Endothelial cell (in vitro differentiated cells): Measurements from ENCODE around the gene POLA2. TPM values are rescaled to one million over a fixed set of nuclear protein-coding genes. Genes with fewer than 3 reads are reported as not detected.

Experiments
- DNase-seq: peaks from one replicate; pipeline ENCODE4 v3.0.0; 2021; ENCODE audit warnings: low spot score
- H3K27ac Mint-ChIP-seq: one replicate; pipeline ENCODE4 v1.8.0; 2021; ENCODE audit warnings: mixed read lengths, inconsistent platforms; ENCODE audit not compliant: unreplicated experiment
- H3K27me3 Mint-ChIP-seq: one replicate; pipeline ENCODE4 v1.8.0; 2021; ENCODE audit warnings: mild to moderate bottlenecking, moderate library complexity, mixed read lengths, inconsistent platforms; ENCODE audit not compliant: unreplicated experiment
- H3K36me3 Mint-ChIP-seq: one replicate; pipeline ENCODE4 v1.8.0; 2021; ENCODE audit warnings: mild to moderate bottlenecking, low read depth, mixed read lengths, inconsistent platforms; ENCODE audit not compliant: unreplicated experiment
- H3K4me1 Mint-ChIP-seq: one replicate; pipeline ENCODE4 v1.8.0; 2021; ENCODE audit warnings: mild to moderate bottlenecking, mixed read lengths, inconsistent platforms; ENCODE audit not compliant: unreplicated experiment
- H3K4me3 Mint-ChIP-seq: one replicate; pipeline ENCODE4 v1.8.0; 2021; ENCODE audit warnings: mild to moderate bottlenecking, mixed read lengths, inconsistent platforms; ENCODE audit not compliant: unreplicated experiment
- H3K9me3 Mint-ChIP-seq: one replicate; pipeline ENCODE4 v1.8.0; 2021; ENCODE audit warnings: mixed read lengths, inconsistent platforms; ENCODE audit not compliant: unreplicated experiment
- total RNA-seq: library from RNA; stranded (reverse); fragmentation: NEBNext Ultra II Directional; extraction: Animal tissue kit (Norgen Biotek cat#: 25700); gene quantifications from one replicate; pipeline ENCODE4 v1.2.1, GENCODE V29; 2021; ENCODE audit not compliant: unreplicated experiment
- TF ChIP-seq, protein P1 (sequence below): fragments of 200-600 bp; sonication (generic); IDR thresholded peaks from one replicate; pipeline ENCODE4 v1.5.0; 2021; ENCODE audit warnings: antibody characterized with exemption; ENCODE audit not compliant: unreplicated experiment

Gene POLA2
- total RNA-seq, 1 donor from 2014 or later = 17.9 TPM

DNA sequence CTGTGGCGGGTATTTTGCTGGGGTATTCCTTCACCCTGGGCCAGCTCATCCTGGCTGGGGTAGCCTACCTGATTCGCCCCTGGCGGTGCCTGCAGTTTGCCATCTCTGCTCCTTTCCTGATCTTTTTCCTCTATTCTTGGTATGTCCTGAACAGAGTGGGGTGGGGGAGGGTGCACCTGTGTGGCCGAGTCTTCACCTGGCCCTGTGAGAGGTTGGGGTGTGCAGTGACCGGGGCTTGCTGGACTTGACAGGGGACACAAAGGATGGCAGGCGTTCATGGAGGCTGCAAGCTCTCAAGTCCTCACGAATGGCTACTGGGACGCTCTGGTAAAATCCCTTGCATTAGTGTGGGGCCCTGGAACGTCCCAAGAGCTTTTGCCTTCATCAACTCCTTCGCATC lies 40.7 kb upstream of the POLA2 start:
- Mint-ChIP-seq H3K27ac (no peak overlapping the region), H3K36me3 (no peaks in the 10 kb centered on the region), H3K27me3 (peaks cover 1% of the 10 kb centered on the region), H3K9me3 (no peaks in the 10 kb centered on the region), H3K4me3 (no peak overlapping the region), H3K4me1 (peaks cover 32% of the 10 kb centered on the region)
- DNase-seq = no peak
- TF ChIP-seq, protein P1, sequence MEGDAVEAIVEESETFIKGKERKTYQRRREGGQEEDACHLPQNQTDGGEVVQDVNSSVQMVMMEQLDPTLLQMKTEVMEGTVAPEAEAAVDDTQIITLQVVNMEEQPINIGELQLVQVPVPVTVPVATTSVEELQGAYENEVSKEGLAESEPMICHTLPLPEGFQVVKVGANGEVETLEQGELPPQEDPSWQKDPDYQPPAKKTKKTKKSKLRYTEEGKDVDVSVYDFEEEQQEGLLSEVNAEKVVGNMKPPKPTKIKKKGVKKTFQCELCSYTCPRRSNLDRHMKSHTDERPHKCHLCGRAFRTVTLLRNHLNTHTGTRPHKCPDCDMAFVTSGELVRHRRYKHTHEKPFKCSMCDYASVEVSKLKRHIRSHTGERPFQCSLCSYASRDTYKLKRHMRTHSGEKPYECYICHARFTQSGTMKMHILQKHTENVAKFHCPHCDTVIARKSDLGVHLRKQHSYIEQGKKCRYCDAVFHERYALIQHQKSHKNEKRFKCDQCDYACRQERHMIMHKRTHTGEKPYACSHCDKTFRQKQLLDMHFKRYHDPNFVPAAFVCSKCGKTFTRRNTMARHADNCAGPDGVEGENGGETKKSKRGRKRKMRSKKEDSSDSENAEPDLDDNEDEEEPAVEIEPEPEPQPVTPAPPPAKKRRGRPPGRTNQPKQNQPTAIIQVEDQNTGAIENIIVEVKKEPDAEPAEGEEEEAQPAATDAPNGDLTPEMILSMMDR = no peak

DNA sequence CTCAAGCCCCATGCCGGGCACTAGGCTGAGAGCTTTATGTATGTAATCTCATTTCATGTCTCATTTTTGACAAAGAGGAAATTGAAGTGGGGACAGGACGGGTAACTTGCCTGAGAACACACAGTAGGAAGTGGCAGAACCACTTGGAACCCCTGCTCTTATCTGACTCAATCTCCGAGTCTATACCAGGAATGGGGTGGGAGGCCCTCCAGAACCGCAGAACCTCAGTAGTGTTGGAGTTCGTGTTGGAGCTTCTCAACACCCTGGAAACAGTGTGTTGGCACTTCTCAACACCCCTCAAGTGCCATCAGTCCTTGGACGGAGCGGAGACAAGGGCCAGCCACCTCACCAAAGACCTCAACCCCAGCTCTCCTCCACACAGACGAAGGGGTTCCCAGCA lies 38.8 kb upstream of the POLA2 start:
- Mint-ChIP-seq H3K4me3 (no peak overlapping the region), H3K9me3 (no peaks in the 10 kb centered on the region), H3K36me3 (no peaks in the 10 kb centered on the region), H3K27me3 (peaks cover 1% of the 10 kb centered on the region), H3K4me1 (peaks cover 37% of the 10 kb centered on the region), H3K27ac (no peak overlapping the region)
- TF ChIP-seq, protein P1 = no peak
- no peak for DNase-seq

DNA sequence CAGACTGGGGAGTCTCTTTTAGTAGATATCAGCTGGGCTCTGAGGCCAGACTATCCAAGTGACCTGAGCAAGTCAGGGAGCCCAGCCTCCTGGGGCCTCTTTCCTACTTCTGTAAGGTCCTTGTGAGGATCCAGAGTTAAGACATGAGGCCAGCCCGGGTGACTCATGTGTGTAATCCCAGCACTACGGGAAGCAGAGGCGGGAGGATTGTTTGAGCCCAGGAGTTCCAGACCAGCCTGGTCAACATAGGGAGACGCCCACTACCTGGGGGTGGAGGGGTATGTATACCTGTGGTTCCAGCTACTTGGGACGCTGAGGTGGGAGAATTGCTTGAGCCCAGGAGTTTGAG lies 36.9 kb upstream of the POLA2 start:
- Mint-ChIP-seq H3K27me3 (peaks cover 1% of the 10 kb centered on the region), H3K27ac (peak overlapping the region; percentile 30), H3K36me3 (no peaks in the 10 kb centered on the region), H3K4me3 (no peak overlapping the region), H3K9me3 (no peaks in the 10 kb centered on the region), H3K4me1 (peaks cover 37% of the 10 kb centered on the region)
- no peak for DNase-seq
- TF ChIP-seq, protein P1 = no peak

DNA sequence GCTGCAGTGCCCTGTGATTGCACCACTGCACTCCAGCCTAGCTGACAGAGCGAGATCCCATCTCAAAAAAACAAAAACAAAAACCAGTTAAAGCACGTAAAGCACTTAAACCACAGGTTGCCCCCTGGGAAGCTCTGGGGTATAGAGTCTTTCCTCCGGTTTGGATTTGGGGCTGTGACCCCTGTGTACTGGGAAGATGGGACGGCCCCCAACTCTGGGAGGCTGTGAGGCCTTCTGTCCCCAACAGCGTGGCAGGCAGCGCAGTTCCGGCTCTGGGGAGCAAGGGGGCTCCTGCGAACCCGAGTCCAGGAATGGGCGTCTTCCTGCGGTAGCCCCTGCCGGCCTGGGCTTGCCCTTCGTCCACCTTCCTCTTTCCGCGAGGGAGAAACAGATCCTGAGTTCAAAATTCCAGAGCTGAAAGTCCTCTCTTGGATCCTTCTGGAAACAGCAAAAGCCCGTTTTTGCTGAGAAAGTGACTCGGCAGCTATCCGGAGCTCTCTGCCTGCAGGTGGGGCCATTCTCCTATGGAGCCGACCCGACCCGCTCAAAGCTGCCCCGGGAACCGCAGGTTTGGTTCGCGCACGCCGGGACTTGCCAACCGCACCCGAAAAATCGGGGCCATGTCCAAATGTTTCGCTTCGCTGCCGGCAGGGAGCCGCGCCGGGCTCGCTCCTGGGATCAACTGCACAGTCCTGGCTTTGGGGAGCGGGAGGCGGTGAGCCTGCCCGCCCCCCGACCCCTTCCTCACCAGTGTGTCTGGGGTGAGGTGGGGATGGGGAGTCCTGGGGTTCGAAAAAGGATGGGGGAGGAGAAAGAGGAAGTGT lies 36.3 kb upstream of the POLA2 start:
- H3K9me3 Mint-ChIP-seq = no peaks in the 10 kb centered on the region
- peak; percentile 59 for DNase-seq
- H3K4me1 Mint-ChIP-seq = peaks cover 37% of the 10 kb centered on the region
- H3K4me3 Mint-ChIP-seq = peak overlapping the region; percentile 82
- H3K27ac Mint-ChIP-seq = no peak overlapping the region
- H3K27me3 Mint-ChIP-seq = peaks cover 1% of the 10 kb centered on the region
- TF ChIP-seq, protein P1 = no peak
- no peaks in the 10 kb centered on the region for H3K36me3 Mint-ChIP-seq

DNA sequence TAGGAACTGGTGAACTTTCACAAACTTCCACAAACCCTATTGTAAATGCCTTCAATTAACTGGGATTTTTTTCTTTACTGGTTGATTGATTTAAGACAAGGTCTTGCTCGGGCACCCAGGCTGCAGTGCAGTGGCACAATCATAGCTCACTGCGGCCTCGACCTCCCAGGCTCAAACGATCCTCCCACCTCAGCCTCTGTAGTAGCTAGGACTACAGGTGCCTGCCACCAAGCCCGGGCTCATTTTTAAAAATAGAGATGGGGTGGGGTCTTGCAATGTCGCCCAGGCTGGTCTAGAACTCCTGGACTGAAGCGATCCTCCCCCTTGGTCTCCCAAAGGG lies 35.7 kb upstream of the POLA2 start:
- Mint-ChIP-seq H3K27ac (no peak overlapping the region), H3K4me1 (peaks cover 37% of the 10 kb centered on the region), H3K36me3 (no peaks in the 10 kb centered on the region), H3K9me3 (no peaks in the 10 kb centered on the region), H3K27me3 (peaks cover 1% of the 10 kb centered on the region), H3K4me3 (peak overlapping the region; percentile 82)
- no peak for DNase-seq
- TF ChIP-seq, protein P1 = no peak
